SK-N-SH (cell line): ENCODE data around the gene CIAO2B. TPM values are rescaled to one million over a fixed set of nuclear protein-coding genes. Genes with fewer than 3 reads are reported as not detected.

ENCODE experiments used
- CTCF ChIA-PET: fragments of 300-600, 350-600 bp; formaldehyde crosslinking; extraction: SDS; loops from one replicate; lab custom pipeline; 2021; lab: Yijun Ruan, JAX
- POLR2A ChIA-PET: fragments of 350-600 bp; sonication (Branson Sonifier 250); formaldehyde crosslinking; extraction: SDS; loops from one replicate; lab custom pipeline; 2020; ENCODE audit warnings: antibody characterized with exemption, inconsistent platforms; lab: Yijun Ruan, JAX
- DNase-seq: peaks from one replicate; pipeline ENCODE4 v3.0.0; 2012
- H2AFZ ChIP-seq: fragments of 200-600 bp; sonication (generic); 2 replicates; pipeline ENCODE4 v1.8.1; 2016; ENCODE audit warnings: antibody characterized with exemption, mild to moderate bottlenecking, low read depth
- H3F3A ChIP-seq: fragments of 200-600 bp; sonication (generic); replicated peaks from 2 replicates; pipeline ENCODE3; 2016; ENCODE audit warnings: antibody characterized with exemption, mild to moderate bottlenecking; ENCODE audit not compliant: insufficient read depth
- H3K27ac ChIP-seq, 2 experiments: fragments of 200-500 bp in 1 of 2; fragments of 200-600 bp in 1 of 2; sonication (Bioruptor generic) in 1 of 2; sonication (generic), shearing (Covaris generic) in 1 of 2; 2 replicates each; pipeline versions ENCODE4 v1.5.1 to v1.6.1; 2014 to 2016; ENCODE audit warnings: low read depth in 2 of 2, inconsistent platforms in 1 of 2, low read length in 1 of 2, mild to moderate bottlenecking in 1 of 2, mixed read lengths in 1 of 2
- H3K27me3 ChIP-seq: fragments of 200-600 bp; sonication (generic), shearing (Covaris generic); 2 replicates; pipeline ENCODE4 v1.6.1; 2016; ENCODE audit warnings: mixed run types; ENCODE audit not compliant: insufficient read depth
- H3K36me3 ChIP-seq, 2 experiments: fragments of 200-500 bp in 1 of 2; fragments of 200-600 bp in 1 of 2; sonication (Bioruptor generic) in 1 of 2; sonication (generic) in 1 of 2; replicated peaks in 1 of 2; 2 replicates each; pipeline versions ENCODE3 to v1.5.1; 2014 to 2016; ENCODE audit warnings: low read length in 1 of 2, mild to moderate bottlenecking in 1 of 2; ENCODE audit not compliant: insufficient read depth in 2 of 2, control insufficient read depth in 1 of 2
- H3K4me1 ChIP-seq, 2 experiments: fragments of 200-500 bp in 1 of 2; fragments of 200-600 bp in 1 of 2; sonication (Bioruptor generic) in 1 of 2; sonication (generic), shearing (Covaris generic) in 1 of 2; 2 replicates each; pipeline versions ENCODE4 v1.5.1 to v1.6.1; 2014 to 2016; ENCODE audit warnings: low read depth in 1 of 2, low read length in 1 of 2, mixed run types in 1 of 2; ENCODE audit not compliant: insufficient read depth in 2 of 2, control insufficient read depth in 1 of 2
- H3K4me2 ChIP-seq: fragments of 200-600 bp; sonication (generic), shearing (Covaris generic); 2 replicates; pipeline ENCODE4 v1.6.1; 2017; ENCODE audit warnings: mixed run types
- H3K4me3 ChIP-seq, 2 experiments: fragments of 200-500 bp in 1 of 2; fragments of 200-600 bp in 1 of 2; sonication (Bioruptor generic) in 1 of 2; sonication (generic), shearing (Covaris generic) in 1 of 2; 2 replicates each; pipeline versions ENCODE4 v1.5.1 to v1.8.1; 2014 to 2016; ENCODE audit warnings: low read depth in 2 of 2, inconsistent platforms in 1 of 2, low read length in 1 of 2, mild to moderate bottlenecking in 1 of 2, mixed read lengths in 1 of 2, moderate library complexity in 1 of 2
- H3K79me2 ChIP-seq: fragments of 200-600 bp; sonication (generic); 2 replicates; pipeline ENCODE4 v1.8.1; 2017; ENCODE audit warnings: mild to moderate bottlenecking; ENCODE audit not compliant: insufficient read depth
- H3K9ac ChIP-seq: fragments of 200-600 bp; sonication (generic); 2 replicates; pipeline ENCODE4 v1.6.1; 2017; ENCODE audit warnings: mixed run types
- H3K9me2 ChIP-seq: fragments of 200-600 bp; sonication (generic); 2 replicates; pipeline ENCODE4 v1.6.1; 2017; ENCODE audit warnings: mixed run types
- H3K9me3 ChIP-seq: fragments of 200-600 bp; sonication (generic); 2 replicates; pipeline ENCODE4 v1.6.1; 2017; ENCODE audit warnings: mixed run types, mild to moderate bottlenecking, moderate library complexity
- H4K20me1 ChIP-seq: fragments of 200-600 bp; sonication (generic); 2 replicates; pipeline ENCODE4 v1.6.1; 2017; ENCODE audit warnings: mild to moderate bottlenecking, mixed run types; ENCODE audit not compliant: insufficient read depth
- CHD2 ChIP-seq: fragments of 150-350 bp; IDR thresholded peaks from 2 replicates; pipeline ENCODE4 v1.6.1; 2018; ENCODE audit warnings: low read length; ENCODE audit not compliant: partially characterized antibody
- EP300 ChIP-seq, 2 experiments: IDR thresholded peaks; 2 replicates each; pipeline versions ENCODE4 v1.4.0 to v1.6.1; 2012; ENCODE audit warnings: borderline replicate concordance in 1 of 2, low read depth in 1 of 2, low read length in 1 of 2
- EZH2phosphoT487 ChIP-seq: fragments of 200-600 bp; sonication (generic); IDR thresholded peaks from 2 replicates; pipeline ENCODE4 v1.6.1; 2017; ENCODE audit warnings: low read depth, mixed run types, mild to moderate bottlenecking, antibody characterized with exemption, moderate library complexity, borderline replicate concordance
- FOSL2 ChIP-seq: IDR thresholded peaks from 2 replicates; pipeline ENCODE4 v1.4.0; 2012; ENCODE audit warnings: low read depth, mild to moderate bottlenecking, moderate library complexity, borderline replicate concordance
- FOXJ3 ChIP-seq: sonication (generic); formaldehyde crosslinking; IDR thresholded peaks from 2 replicates; pipeline ENCODE4 v1.5.1; 2020; ENCODE audit warnings: mild to moderate bottlenecking, missing genetic modification reagents
- GABPA ChIP-seq: IDR thresholded peaks from 2 replicates; pipeline ENCODE4 v1.4.0; 2012; ENCODE audit warnings: low read depth, mild to moderate bottlenecking
- MEF2A ChIP-seq: IDR thresholded peaks from 2 replicates; pipeline ENCODE4 v1.4.0; 2012; ENCODE audit warnings: low read depth, borderline replicate concordance
- MXI1 ChIP-seq: IDR thresholded peaks from 2 replicates; pipeline ENCODE4 v1.6.1; 2012; ENCODE audit warnings: mild to moderate bottlenecking, low read depth, low read length, improper control_type of control experiment
- NFIC ChIP-seq: IDR thresholded peaks from 2 replicates; pipeline ENCODE4 v1.4.0; 2012; ENCODE audit warnings: borderline replicate concordance
- NRF1 ChIP-seq: IDR thresholded peaks from 2 replicates; pipeline ENCODE4 v1.6.1; 2012; ENCODE audit warnings: low read depth, mild to moderate bottlenecking, low read length
- RCOR1 ChIP-seq: fragments of 150-350 bp; IDR thresholded peaks from 2 replicates; pipeline ENCODE4 v1.6.1; 2017; ENCODE audit warnings: antibody characterized with exemption, low read length
- RFX5 ChIP-seq: IDR thresholded peaks from 2 replicates; pipeline ENCODE4 v1.6.1; 2012; ENCODE audit warnings: mild to moderate bottlenecking, improper control_type of control experiment, low read length
- TEAD4 ChIP-seq: IDR thresholded peaks from 2 replicates; pipeline ENCODE4 v1.4.0; 2012; ENCODE audit warnings: mild to moderate bottlenecking, borderline replicate concordance; ENCODE audit not compliant: insufficient read depth
- WGBS: methylation state at CpG from one replicate; pipeline ENCODE4 v1.1.6; 2017; ENCODE audit warnings: low lambda C conversion rate; 5-methylcytosine and 5-hydroxymethylcytosine counted together
- polyA plus RNA-seq, 3 experiments: library from polyadenylated mRNA; depleted of rRNA; stranded (reverse); fragments of >200 nt; gene quantifications; 2 replicates each; pipeline ENCODE4 v1.2.3, GENCODE V29; 2012
- TF ChIP-seq, protein P1 (sequence below): fragments of 200-600 bp; sonication (generic); IDR thresholded peaks from 2 replicates; pipeline ENCODE4 v1.6.1; 2017; ENCODE audit warnings: antibody characterized with exemption, mild to moderate bottlenecking, moderate library complexity
- TF ChIP-seq, protein P2 (sequence below): IDR thresholded peaks from 2 replicates; pipeline ENCODE4 v1.4.0; 2012; ENCODE audit warnings: low read depth
- TF ChIP-seq, protein P3 (sequence below): IDR thresholded peaks from 2 replicates; pipeline ENCODE4 v1.6.1; 2012; ENCODE audit warnings: mild to moderate bottlenecking, low read depth, low read length, moderate library complexity
- TF ChIP-seq, protein P4 (sequence below): IDR thresholded peaks from 2 replicates; pipeline ENCODE4 v1.4.0; 2012; ENCODE audit warnings: low read depth, borderline replicate concordance
- TF ChIP-seq, protein P5 (sequence below): IDR thresholded peaks from 2 replicates; pipeline ENCODE4; 2012

CIAO2B gene
- polyA plus RNA-seq, 1 of the 3 experiments (the other 2 are of a cell fraction): 665 TPM

DNA sequence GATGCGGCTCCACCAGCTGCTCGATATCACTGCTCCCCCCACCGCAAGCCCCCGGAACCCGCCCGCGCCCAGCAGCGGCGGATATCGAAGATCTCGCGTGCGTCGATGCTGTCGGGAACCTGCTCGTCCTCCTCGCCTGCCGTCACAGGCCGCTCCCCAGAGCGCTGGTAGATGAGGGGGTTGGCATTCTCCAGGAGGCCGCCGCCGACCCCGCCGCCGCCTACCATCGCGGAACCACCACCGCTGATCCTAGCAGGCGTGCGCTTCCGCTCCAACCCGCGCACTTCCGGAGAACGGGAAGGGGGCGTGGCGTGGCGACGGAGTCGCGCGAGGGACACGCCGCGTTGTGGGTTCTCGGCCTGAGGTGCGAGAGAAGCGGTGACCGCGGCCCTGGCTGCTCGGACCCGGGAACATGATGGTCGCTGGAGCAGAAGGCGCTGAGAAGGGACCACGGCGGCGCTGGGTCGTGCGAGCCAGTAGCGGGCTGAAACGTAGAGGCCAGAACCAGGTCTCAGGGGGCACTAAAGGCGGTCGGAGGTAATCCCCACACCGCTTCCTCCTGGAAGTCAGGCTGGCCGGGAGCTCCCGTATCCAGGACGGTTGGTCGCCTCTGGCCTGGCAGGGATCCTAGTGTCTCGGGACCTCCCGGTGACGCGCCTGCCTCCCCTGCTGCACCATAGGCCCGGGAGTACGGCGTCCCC lies at the start of gene CIAO2B (continued):
- TF ChIP-seq, protein P1, sequence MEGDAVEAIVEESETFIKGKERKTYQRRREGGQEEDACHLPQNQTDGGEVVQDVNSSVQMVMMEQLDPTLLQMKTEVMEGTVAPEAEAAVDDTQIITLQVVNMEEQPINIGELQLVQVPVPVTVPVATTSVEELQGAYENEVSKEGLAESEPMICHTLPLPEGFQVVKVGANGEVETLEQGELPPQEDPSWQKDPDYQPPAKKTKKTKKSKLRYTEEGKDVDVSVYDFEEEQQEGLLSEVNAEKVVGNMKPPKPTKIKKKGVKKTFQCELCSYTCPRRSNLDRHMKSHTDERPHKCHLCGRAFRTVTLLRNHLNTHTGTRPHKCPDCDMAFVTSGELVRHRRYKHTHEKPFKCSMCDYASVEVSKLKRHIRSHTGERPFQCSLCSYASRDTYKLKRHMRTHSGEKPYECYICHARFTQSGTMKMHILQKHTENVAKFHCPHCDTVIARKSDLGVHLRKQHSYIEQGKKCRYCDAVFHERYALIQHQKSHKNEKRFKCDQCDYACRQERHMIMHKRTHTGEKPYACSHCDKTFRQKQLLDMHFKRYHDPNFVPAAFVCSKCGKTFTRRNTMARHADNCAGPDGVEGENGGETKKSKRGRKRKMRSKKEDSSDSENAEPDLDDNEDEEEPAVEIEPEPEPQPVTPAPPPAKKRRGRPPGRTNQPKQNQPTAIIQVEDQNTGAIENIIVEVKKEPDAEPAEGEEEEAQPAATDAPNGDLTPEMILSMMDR: no peak
- TF ChIP-seq FOXJ3 (CRISPR knock-in tag) (0 out of 2 replicates have a peak, but pooled peaks have one; percentile 28), FOSL2 (no peak), EP300 (IDR thresholded peaks at IDR 0.05; ENCODE audit: borderline replicate concordance in 1 of 2, low read depth in 1 of 2, low read length in 1 of 2) (no peak)

DNA sequence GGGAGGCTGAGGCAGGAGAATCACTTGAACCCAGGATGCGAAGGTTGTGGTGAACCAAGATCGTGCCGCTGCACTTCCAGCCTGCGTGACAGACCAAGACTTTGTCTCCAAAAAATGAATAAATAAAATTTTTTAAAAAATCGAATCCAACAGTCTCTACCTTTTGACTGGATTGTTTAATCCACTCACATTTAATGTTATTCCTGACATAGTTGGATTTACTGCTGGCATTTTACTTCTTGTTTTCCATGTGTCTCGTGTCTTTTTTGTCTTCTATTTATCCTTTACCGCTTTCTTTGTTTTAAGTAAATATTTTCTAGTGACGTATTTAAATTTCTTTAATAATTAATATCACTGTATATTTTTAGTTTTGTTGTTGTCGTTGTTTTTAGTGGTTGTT lies 48.8 kb upstream of the CIAO2B start:
- CTCF ChIA-PET: interaction anchor here (0.6 to 1.9 kb wide), 7 partner anchors 22 to 194 kb away, joined by 3 to 9 read pairs (median 4); partner anchors contain the start of genes CES3, FBXL8 and TRADD
- POLR2A ChIA-PET: no interaction called here
- Histone ChIP-seq H3K79me2 (no peaks in the 10 kb centered on the region), H3K36me3 (no peaks in the 10 kb centered on the region), H3K4me1 (no peaks in the 10 kb centered on the region), H2AFZ (no peak overlapping the region), H3K9me3 (no peaks in the 10 kb centered on the region), H3K4me2 (no peak overlapping the region), H3F3A (no peaks in the 10 kb centered on the region), H3K27me3 (no peaks in the 10 kb centered on the region), H4K20me1 (no peaks in the 10 kb centered on the region), H3K4me3 (no peak overlapping the region), H3K9me2 (no peaks in the 10 kb centered on the region), H3K27ac (no peak overlapping the region), H3K9ac (no peak overlapping the region)
- 77% methylated on average over 9 of the region's 9 CpGs for WGBS
- no peak for DNase-seq
- TF ChIP-seq, protein P1: no peak
- TF ChIP-seq EZH2phosphoT487: no peak
- TF ChIP-seq, protein P2, sequence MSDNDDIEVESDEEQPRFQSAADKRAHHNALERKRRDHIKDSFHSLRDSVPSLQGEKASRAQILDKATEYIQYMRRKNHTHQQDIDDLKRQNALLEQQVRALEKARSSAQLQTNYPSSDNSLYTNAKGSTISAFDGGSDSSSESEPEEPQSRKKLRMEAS: no peak
- TF ChIP-seq MXI1: no peak
- TF ChIP-seq, protein P3, sequence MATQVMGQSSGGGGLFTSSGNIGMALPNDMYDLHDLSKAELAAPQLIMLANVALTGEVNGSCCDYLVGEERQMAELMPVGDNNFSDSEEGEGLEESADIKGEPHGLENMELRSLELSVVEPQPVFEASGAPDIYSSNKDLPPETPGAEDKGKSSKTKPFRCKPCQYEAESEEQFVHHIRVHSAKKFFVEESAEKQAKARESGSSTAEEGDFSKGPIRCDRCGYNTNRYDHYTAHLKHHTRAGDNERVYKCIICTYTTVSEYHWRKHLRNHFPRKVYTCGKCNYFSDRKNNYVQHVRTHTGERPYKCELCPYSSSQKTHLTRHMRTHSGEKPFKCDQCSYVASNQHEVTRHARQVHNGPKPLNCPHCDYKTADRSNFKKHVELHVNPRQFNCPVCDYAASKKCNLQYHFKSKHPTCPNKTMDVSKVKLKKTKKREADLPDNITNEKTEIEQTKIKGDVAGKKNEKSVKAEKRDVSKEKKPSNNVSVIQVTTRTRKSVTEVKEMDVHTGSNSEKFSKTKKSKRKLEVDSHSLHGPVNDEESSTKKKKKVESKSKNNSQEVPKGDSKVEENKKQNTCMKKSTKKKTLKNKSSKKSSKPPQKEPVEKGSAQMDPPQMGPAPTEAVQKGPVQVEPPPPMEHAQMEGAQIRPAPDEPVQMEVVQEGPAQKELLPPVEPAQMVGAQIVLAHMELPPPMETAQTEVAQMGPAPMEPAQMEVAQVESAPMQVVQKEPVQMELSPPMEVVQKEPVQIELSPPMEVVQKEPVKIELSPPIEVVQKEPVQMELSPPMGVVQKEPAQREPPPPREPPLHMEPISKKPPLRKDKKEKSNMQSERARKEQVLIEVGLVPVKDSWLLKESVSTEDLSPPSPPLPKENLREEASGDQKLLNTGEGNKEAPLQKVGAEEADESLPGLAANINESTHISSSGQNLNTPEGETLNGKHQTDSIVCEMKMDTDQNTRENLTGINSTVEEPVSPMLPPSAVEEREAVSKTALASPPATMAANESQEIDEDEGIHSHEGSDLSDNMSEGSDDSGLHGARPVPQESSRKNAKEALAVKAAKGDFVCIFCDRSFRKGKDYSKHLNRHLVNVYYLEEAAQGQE: no peak
- TF ChIP-seq, protein P4, sequence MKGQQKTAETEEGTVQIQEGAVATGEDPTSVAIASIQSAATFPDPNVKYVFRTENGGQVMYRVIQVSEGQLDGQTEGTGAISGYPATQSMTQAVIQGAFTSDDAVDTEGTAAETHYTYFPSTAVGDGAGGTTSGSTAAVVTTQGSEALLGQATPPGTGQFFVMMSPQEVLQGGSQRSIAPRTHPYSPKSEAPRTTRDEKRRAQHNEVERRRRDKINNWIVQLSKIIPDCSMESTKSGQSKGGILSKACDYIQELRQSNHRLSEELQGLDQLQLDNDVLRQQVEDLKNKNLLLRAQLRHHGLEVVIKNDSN: no peak
- no peak for TF ChIP-seq CHD2
- no peak for TF ChIP-seq NRF1
- no peak for TF ChIP-seq RCOR1
- no peak for TF ChIP-seq TEAD4
- TF ChIP-seq, protein P5, sequence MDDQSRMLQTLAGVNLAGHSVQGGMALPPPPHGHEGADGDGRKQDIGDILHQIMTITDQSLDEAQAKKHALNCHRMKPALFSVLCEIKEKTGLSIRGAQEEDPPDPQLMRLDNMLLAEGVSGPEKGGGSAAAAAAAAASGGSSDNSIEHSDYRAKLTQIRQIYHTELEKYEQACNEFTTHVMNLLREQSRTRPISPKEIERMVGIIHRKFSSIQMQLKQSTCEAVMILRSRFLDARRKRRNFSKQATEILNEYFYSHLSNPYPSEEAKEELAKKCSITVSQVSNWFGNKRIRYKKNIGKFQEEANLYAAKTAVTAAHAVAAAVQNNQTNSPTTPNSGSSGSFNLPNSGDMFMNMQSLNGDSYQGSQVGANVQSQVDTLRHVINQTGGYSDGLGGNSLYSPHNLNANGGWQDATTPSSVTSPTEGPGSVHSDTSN: no peak
- no peak for TF ChIP-seq RFX5
- no peak for TF ChIP-seq GABPA
- TF ChIP-seq MEF2A: no peak
- TF ChIP-seq NFIC: no peak
